GM23248 (cell line): ENCODE data around the gene ZBED3.

Source experiments
- EZH2 ChIP-seq: fragments of 200-600 bp; sonication (generic); IDR thresholded peaks from 2 replicates; pipeline ENCODE4 v1.6.1; 2018; ENCODE audit warnings: antibody characterized with exemption, mild to moderate bottlenecking; ENCODE audit not compliant: insufficient read depth, poor library complexity, severe bottlenecking
- EZH2phosphoT487 ChIP-seq: fragments of 200-600 bp; sonication (generic); IDR thresholded peaks from 2 replicates; pipeline ENCODE4 v1.6.1; 2018; ENCODE audit warnings: antibody characterized with exemption, moderate library complexity, mild to moderate bottlenecking, low read depth; ENCODE audit not compliant: insufficient read depth

- no peak for TF ChIP-seq EZH2
- TF ChIP-seq EZH2phosphoT487 = no peak
These were observed at the start of gene ZBED3 for GRCh38 chr5:77086689-77087483.
